Stimulated activated CD4-positive, alpha-beta T cell treated with anti-CD3 and anti-CD28 coated beads, Interleukin-1b, Interleukin-23, amount 100 ng/mL, for 4 hours (primary cell): ENCODE measurements around the gene WEE2.

Experiments used
- DNase-seq, 2 donors: peaks; one replicate each; pipeline ENCODE4 v3.0.0-alpha.2; 2020; ENCODE audit warnings: low read depth in 2 of 2

WEE2 gene

DNA sequence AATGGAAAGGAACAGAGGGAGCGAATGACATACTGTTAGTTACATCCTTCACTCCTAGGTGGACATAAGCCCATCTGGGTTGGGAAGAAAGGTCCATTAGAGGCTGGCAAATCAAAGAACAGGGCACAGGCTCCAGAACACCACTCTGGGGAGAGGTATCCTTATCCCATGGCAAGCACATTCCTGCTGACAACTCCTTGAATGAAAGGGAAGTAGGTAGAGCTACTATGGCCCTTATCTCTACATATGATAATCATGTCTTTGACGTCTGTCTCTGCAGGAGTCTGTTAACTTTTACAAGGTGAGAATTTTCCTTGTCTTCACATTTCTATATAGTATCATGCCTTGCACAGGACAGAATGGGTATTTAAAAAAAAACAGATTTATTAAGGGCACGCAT is 16.6 kb upstream of the WEE2 start:
- DNase-seq = no peak

DNA sequence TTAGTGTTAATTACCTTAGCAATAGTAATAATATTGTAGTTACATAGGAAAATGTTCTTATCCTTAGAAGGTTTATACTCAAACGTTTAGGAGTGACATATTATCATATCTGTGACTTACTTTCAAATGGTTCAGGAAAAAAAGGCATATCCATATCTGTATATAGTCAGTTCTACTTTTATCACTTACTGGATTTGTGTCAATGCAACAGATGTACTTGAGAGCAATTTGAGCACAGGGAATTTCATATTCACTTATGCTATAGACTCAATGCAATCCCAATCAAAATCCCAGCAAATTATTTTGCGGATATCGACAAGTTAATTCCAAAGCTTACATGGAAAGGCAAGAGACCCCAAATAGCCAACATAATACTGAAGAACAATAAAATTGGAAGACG is 16.2 kb upstream of the WEE2 start:
- no peak for DNase-seq

GRCh38 chr7:141693082-141693481 is 15.1 kb upstream of the WEE2 start:
- DNase-seq = no peak

- DNase-seq = no peak
Measured at GRCh38 chr7:141695803-141696289, 12.3 kb upstream of the WEE2 start.

DNA sequence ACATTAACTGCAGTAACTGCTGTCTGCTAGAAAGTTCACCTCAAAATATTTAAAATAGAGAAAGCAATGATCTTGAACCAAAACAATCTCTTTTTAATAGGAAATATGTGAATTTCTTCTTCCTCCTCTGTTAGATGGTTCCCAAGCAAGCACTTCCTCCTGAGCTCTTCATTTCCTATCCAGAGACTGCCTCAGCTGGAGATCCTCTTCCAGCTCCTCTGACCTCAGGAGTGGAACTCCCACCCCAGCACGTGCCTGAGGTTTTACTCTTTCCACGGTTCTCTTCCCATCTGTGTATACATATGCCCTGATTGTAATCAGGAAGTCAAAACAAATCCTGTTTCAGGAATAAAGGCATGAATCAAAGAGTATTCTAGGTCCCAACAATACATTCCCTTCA is 11.8 kb upstream of the WEE2 start:
- no peak for DNase-seq

- DNase-seq = no peak
Measured at GRCh38 chr7:141697211-141697871, 10.8 kb upstream of the WEE2 start.

- DNase-seq = no peak
Measured at GRCh38 chr7:141698247-141699015, 9.7 kb upstream of the WEE2 start.

DNA sequence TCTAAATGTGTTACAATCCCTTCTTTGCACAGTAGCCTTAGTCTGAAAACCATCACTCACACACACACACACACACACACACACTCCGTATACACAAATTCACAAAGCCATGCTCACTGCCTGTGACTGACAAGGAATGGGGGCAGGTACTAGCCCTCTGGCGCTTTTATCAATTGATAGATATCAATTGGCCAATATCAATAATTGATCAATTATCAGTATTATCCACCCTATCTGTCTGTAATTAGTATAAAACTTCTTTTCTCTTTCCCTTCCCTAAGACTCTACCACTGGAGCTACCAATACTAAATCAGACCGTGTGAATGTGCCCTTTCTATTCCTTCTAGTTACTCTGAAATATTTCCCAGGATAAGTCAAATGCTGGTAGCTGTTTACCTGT is 8.3 kb upstream of the WEE2 start:
- DNase-seq = no peak

GRCh38 chr7:141700296-141700847 is 7.8 kb upstream of the WEE2 start:
- no peak for DNase-seq

DNA sequence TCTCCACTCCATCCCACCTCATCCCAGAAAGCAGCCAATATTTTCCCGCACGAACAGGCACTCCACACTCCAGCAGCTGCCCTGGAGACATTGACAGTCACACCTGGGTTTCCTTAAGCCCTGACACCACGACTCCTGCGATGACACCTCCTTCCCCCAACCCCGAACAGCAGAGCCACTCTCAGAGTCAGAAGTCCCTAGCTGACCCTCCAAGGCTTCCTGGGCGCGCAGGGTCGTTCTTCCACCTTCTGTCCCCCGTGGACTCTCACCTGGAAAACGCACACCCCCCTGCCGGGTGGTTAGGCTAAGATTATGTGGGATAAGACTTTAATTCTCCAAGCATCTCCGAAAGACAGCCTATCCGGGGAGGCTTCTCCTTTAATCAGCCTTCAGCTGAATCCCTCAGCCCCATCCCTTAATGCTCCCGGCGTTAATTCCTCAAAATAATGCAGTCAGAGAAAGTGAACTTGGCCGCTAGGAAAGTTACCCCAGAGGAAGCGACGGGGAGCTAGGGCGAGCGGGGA is 7.2 kb upstream of the WEE2 start:
- no peak for DNase-seq

- peak; percentile 45 to 49 for DNase-seq
Measured at GRCh38 chr7:141701489-141702046, 6.6 kb upstream of the WEE2 start.

DNA sequence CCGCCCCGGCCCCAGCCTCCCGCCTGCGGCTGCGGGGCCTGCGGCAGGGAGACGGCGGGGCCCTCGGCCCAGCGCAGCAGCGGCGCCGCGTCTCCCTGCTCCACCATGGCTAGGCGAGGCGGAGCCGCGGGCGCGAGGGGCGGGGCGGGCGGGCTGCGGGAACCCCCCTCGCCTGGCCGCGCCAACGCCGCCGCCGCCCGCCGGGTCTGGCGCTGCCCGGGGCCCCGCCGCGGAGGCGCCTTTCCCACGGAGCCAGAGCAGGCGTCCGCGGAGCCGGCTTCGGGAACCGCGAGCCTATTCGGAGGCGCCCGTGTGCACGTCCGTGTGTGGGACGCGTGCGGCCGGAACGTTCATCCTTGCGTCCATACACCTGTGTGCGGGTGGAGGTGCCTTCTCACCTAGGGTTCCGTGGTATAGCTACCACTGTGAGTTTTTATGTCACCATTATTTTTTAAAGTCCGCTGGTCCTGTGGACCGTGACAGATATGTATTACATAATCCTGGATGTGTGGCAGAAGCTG is 6.0 kb upstream of the WEE2 start, which contains the start of gene DENND11:
DENND11 (minus strand) TSS at position 120 of the 521 bp plus-strand sequence; CDS start at position 107, 13 bp downstream.
- peak; percentile 30 to 56 for DNase-seq

DNA sequence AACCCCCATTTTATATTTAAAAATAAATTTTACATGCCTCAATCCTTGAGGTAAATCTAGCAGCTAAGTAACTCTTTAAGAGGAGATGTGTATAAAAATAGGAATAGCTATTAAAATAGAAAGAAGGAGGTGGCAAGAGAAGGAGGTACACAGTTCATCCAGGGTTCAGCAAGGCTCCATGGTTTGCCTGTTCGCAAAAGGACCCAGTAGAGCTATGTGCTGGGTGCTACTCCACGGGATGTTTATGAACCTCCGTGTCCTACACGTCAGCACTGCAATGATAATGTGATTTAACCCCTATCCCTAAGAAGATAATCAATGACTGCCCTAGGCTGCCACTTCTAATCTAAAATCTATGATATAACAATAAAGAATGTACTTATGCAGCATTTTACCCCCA is 5.3 kb upstream of the WEE2 start:
- no peak for DNase-seq

DNA sequence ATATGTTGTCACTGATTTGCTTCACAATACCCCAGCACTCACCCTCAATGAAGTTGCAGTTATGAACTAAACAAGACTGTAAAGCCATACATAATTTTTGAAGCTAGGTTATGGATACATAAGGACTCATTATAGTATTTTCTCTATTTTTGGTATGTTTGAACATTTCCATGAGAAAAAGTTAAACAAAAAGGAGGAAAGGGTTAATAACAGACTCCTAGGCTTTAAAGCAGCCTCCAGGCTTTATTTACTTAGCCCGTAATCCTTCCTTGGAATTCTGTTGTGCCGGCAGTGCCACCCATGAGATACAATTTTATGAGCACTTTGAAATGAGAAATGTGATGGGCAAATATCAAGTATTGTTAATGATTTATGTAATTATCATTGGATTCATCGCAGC is 4.0 kb upstream of the WEE2 start:
- DNase-seq = no peak

- DNase-seq = no peak
Measured at GRCh38 chr7:141704741-141705140, 3.4 kb upstream of the WEE2 start.

- DNase-seq = no peak
Measured at GRCh38 chr7:141706239-141707064, 1.7 kb upstream of the WEE2 start.

GRCh38 chr7:141709318-141709717 is 1.2 kb downstream of the WEE2 start:
- DNase-seq = no peak

- DNase-seq = no peak
Measured at GRCh38 chr7:141709749-141710148, 1.6 kb downstream of the WEE2 start.

DNA sequence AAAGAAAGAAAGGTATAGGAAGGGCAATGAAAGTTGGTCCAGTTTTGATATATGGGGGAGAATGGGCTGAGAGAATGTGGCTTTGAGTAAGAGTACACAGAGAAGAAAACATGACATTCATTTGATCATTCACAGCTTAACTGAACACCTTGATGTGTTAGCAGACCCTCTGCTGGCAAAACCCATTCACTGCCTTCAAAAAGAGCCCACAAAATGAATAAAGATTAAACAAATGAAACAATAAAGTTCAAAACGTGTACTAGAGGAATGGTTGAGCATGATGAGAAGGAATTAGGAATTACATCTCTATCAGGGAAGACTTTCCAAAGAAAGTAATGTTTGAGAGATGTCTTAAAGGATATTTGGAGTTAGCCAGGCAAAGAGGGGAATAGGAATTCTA is 2.1 kb downstream of the WEE2 start:
- DNase-seq = no peak

DNA sequence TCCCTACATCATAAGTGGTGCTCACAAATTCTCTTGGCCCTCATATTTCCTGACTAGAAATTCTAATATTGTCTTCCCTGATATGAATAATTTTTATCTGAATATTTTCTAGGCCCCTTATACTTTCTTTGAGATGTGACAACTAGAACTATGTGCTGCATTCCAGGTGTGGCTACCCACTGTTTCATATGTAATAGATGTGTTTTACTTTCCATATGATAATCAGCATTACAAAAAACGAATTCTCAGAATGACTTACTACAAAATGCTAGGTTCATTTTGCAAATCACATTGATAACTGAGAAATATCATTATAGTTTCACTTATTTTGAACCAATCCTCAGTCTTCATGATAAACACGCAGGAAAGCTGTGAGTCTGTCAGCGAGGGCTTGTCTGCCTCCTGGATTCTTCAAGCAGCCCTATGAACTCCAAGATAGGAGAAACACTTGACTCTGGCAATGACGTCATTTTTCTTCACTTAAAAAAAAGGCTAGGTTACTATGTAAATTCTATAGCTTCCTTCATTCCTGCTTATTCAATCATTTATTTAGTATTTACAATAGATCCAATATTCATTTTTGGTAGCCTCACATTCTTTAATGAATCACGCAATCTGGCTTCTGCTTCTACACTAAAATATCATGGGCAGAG is 4.6 kb downstream of the WEE2 start:
- DNase-seq = no peak

- no peak for DNase-seq
Measured at GRCh38 chr7:141713890-141714289, 5.7 kb downstream of the WEE2 start.
